H9 (cell line): ENCODE results near the gene KRT77. TPM values are rescaled to one million over a fixed set of nuclear protein-coding genes. Genes with fewer than 3 reads are reported as not detected.

Experiments used
- DNase-seq: peaks from one replicate; pipeline ENCODE4 v3.0.0-alpha.2; 2017
- H2AFZ ChIP-seq: one replicate; pipeline ENCODE4 v1.6.1; 2013; ENCODE audit warnings: mild to moderate bottlenecking, low read length, control low read depth, moderate library complexity
- H2AK5ac ChIP-seq: 2 replicates; pipeline ENCODE4 v1.6.1; 2013; ENCODE audit warnings: low read length, control low read depth, mixed read lengths; ENCODE audit not compliant: insufficient read length
- H2BK120ac ChIP-seq: one replicate; pipeline ENCODE4 v1.6.1; 2013; ENCODE audit warnings: low read depth, mild to moderate bottlenecking, low read length, control low read depth, inconsistent platforms; ENCODE audit not compliant: poor library complexity, severe bottlenecking
- H2BK12ac ChIP-seq: 2 replicates; pipeline ENCODE4 v1.6.1; 2013; ENCODE audit warnings: low read length, control low read depth, mixed read lengths, low read depth; ENCODE audit not compliant: insufficient read length
- H2BK15ac ChIP-seq: 2 replicates; pipeline ENCODE4 v1.6.1; 2013; ENCODE audit warnings: low read depth, low read length, control low read depth
- H2BK20ac ChIP-seq: one replicate; pipeline ENCODE4 v1.6.1; 2013; ENCODE audit warnings: low read depth, mild to moderate bottlenecking, low read length, control low read depth, inconsistent platforms; ENCODE audit not compliant: poor library complexity, severe bottlenecking
- H2BK5ac ChIP-seq: 2 replicates; pipeline ENCODE4 v1.6.1; 2013; ENCODE audit warnings: low read length, control low read depth, mixed read lengths; ENCODE audit not compliant: insufficient read length
- H3K14ac ChIP-seq: 2 replicates; pipeline ENCODE4 v1.6.1; 2013; ENCODE audit warnings: low read length, control low read depth; ENCODE audit not compliant: insufficient read depth
- H3K18ac ChIP-seq: 2 replicates; pipeline ENCODE4 v1.6.1; 2013; ENCODE audit warnings: low read depth, mild to moderate bottlenecking, mixed read lengths, low read length, control low read depth; ENCODE audit not compliant: insufficient read length
- H3K23ac ChIP-seq: 2 replicates; pipeline ENCODE4 v1.6.1; 2013; ENCODE audit warnings: low read length, control low read depth, mixed read lengths, low read depth; ENCODE audit not compliant: insufficient read length
- H3K23me2 ChIP-seq: 2 replicates; pipeline ENCODE4 v1.6.1; 2013; ENCODE audit warnings: low read depth, mild to moderate bottlenecking, mixed read lengths, low read length, control low read depth; ENCODE audit not compliant: insufficient read length, poor library complexity, severe bottlenecking
- H3K27ac ChIP-seq: 2 replicates; pipeline ENCODE4 v1.5.1; 2013; ENCODE audit warnings: low read length, control low read depth, mixed read lengths, low read depth; ENCODE audit not compliant: insufficient read length
- H3K27me3 ChIP-seq: 2 replicates; pipeline ENCODE4 v1.6.1; 2013; ENCODE audit warnings: low read length, control low read depth, inconsistent platforms; ENCODE audit not compliant: insufficient read depth
- H3K4ac ChIP-seq: 2 replicates; pipeline ENCODE4 v1.6.1; 2013; ENCODE audit warnings: low read depth, mild to moderate bottlenecking, control low read depth, inconsistent platforms, low read length, moderate library complexity
- H3K4me1 ChIP-seq: 2 replicates; pipeline ENCODE4 v1.6.1; 2013; ENCODE audit warnings: low read length, control low read depth, inconsistent platforms; ENCODE audit not compliant: insufficient read depth
- H3K4me2 ChIP-seq: 2 replicates; pipeline ENCODE4 v1.6.1; 2013; ENCODE audit warnings: low read length, control low read depth, mixed read lengths; ENCODE audit not compliant: insufficient read length, insufficient read depth
- H3K56ac ChIP-seq: 2 replicates; pipeline ENCODE4 v1.6.1; 2013; ENCODE audit warnings: low read depth, mild to moderate bottlenecking, mixed read lengths, low read length, control low read depth; ENCODE audit not compliant: insufficient read length
- H3K79me1 ChIP-seq: 2 replicates; pipeline ENCODE4 v1.6.1; 2013; ENCODE audit warnings: low read depth, mild to moderate bottlenecking, moderate library complexity, low read length, control low read depth, inconsistent platforms; ENCODE audit not compliant: insufficient read depth, poor library complexity, severe bottlenecking
- H3K79me2 ChIP-seq: 2 replicates; pipeline ENCODE4 v1.6.1; 2013; ENCODE audit warnings: low read length, control low read depth, inconsistent platforms; ENCODE audit not compliant: insufficient read depth
- H3K9ac ChIP-seq: 2 replicates; pipeline ENCODE4 v1.6.1; 2013; ENCODE audit warnings: low read length, control low read depth, mixed read lengths; ENCODE audit not compliant: insufficient read length; ENCODE audit errors: extremely low read depth
- H3K9me3 ChIP-seq: one replicate; pipeline ENCODE4 v1.6.1; 2013; ENCODE audit warnings: low read depth, low read length, inconsistent platforms; ENCODE audit not compliant: control insufficient read depth
- H3T11ph ChIP-seq: one replicate; pipeline ENCODE4 v1.6.1; 2013; ENCODE audit warnings: mild to moderate bottlenecking, low read length, control low read depth, inconsistent platforms
- H4K20me1 ChIP-seq: one replicate; pipeline ENCODE4 v1.6.1; 2013; ENCODE audit not compliant: control insufficient read depth, insufficient read length, insufficient read depth
- H4K5ac ChIP-seq: 2 replicates; pipeline ENCODE4 v1.6.1; 2013; ENCODE audit warnings: low read depth, mild to moderate bottlenecking, mixed read lengths, low read length, control low read depth; ENCODE audit not compliant: insufficient read length
- H4K8ac ChIP-seq: replicated peaks from 2 replicates; pipeline ENCODE4 v1.6.1; 2013; ENCODE audit warnings: low read length, control low read depth, mixed read lengths, low read depth; ENCODE audit not compliant: insufficient read length
- H4K91ac ChIP-seq: 2 replicates; pipeline ENCODE4 v1.6.1; 2013; ENCODE audit warnings: low read depth, mild to moderate bottlenecking, moderate library complexity, mixed read lengths, low read length, control low read depth; ENCODE audit not compliant: insufficient read length
- H3K27ac Mint-ChIP-seq, 3 experiments: 2 replicates in 2 of 3; 3 replicates in 1 of 3; pipeline ENCODE4 v1.8.0; 2020 to 2021; ENCODE audit warnings: mixed read lengths in 3 of 3, mild to moderate bottlenecking in 1 of 3, moderate library complexity in 1 of 3
- H3K27me3 Mint-ChIP-seq: 2 replicates; pipeline ENCODE4 v1.8.0; 2021; ENCODE audit warnings: low read depth, mild to moderate bottlenecking, moderate library complexity, mixed read lengths
- H3K36me3 Mint-ChIP-seq, 3 experiments: 2 replicates in 2 of 3; 3 replicates in 1 of 3; pipeline ENCODE4 v1.8.0; 2020 to 2021; ENCODE audit warnings: low read depth in 3 of 3, mixed read lengths in 3 of 3; ENCODE audit not compliant: insufficient read depth in 1 of 3
- H3K4me1 Mint-ChIP-seq, 2 experiments: 2 replicates each; pipeline ENCODE4 v1.8.0; 2020; ENCODE audit warnings: mixed read lengths in 2 of 2
- H3K4me3 Mint-ChIP-seq, 2 experiments: 2 replicates in 1 of 2; 3 replicates in 1 of 2; pipeline ENCODE4 v1.8.0; 2020 to 2021; ENCODE audit warnings: mild to moderate bottlenecking in 2 of 2, mixed read lengths in 2 of 2, moderate library complexity in 1 of 2
- H3K9me3 Mint-ChIP-seq, 2 experiments: 2 replicates in 1 of 2; 3 replicates in 1 of 2; pipeline ENCODE4 v1.8.0; 2020; ENCODE audit warnings: mild to moderate bottlenecking in 2 of 2, mixed read lengths in 2 of 2, moderate library complexity in 1 of 2
- whole genome bisulfite sequencing: extraction: QIAGEN DNeasy Blood & Tissue Kit; methylation state at CpG from one replicate; pipeline ENCODE4 v1.1.7; 2013; ENCODE audit warnings: missing lambda C conversion rate, low lambda C conversion rate, mixed read lengths; ENCODE audit not compliant: insufficient read length; ENCODE audit errors: extremely low coverage; 5-methylcytosine and 5-hydroxymethylcytosine counted together
- total RNA-seq: library from RNA; stranded (reverse); gene quantifications from 2 replicates; pipeline ENCODE4 v1.2.1, GENCODE V29; 2021
- TF ChIP-seq, protein P1 (sequence below): fragments of 200-600 bp; sonication (generic); conservative IDR thresholded peaks from 3 replicates; pipeline ENCODE4 v1.8.0; 2021; ENCODE audit warnings: antibody characterized with exemption, mild to moderate bottlenecking

The KRT77 gene
- total RNA-seq, 1 experiment from 2014 or later = not detected

DNA sequence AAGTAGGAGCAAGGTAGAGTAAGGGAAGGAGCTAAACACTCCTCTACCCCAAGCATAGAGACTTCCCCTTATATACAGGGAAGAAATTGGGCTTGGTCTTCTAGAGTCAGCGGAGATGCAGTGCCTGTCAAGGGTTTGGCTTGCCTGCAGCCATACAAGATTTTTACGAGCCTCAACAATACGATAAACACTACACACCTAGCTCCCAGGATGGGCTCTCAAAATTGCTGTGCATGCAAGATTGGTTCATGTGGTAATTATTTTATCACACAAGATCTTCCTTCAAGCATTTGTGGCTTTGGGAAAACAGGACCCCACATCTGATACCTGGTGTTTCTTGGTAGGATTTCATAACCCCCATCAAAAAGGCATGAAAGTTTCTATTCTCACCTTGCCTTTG lies 23.0 kb downstream of the KRT77 start, which contains the start of gene KRT1:
TSS of gene KRT1 (minus strand) at position 45 of the 400 bp plus-strand sequence. CDS start 59 bp downstream, outside the sequence.
- Histone ChIP-seq H4K8ac (no peak within 1 kb of the TSS), H2BK15ac (no peak within 1 kb of the TSS), H3K18ac (no peak within 1 kb of the TSS), H3K56ac (no peak within 1 kb of the TSS), H2BK12ac (no peak within 1 kb of the TSS), H4K5ac (no peak within 1 kb of the TSS), H3K23ac (no peak within 1 kb of the TSS), H3K79me1 (no peaks in the 10 kb centered on the region), H3K4ac (no peak within 1 kb of the TSS), H2BK5ac (no peak within 1 kb of the TSS), H3K14ac (no peak within 1 kb of the TSS), H4K20me1 (no peaks in the 10 kb centered on the region), H3K79me2 (no peaks in the 10 kb centered on the region), H2BK120ac (no peak within 1 kb of the TSS), H3K4me1 (no peaks in the 10 kb centered on the region), H2BK20ac (no peak within 1 kb of the TSS), H3K4me2 (no peak within 1 kb of the TSS), H4K91ac (no peak within 1 kb of the TSS), H2AFZ (no peak within 1 kb of the TSS), H3T11ph (no peak within 1 kb of the TSS), H3K23me2 (no peaks in the 10 kb centered on the region), H3K9ac (no peak within 1 kb of the TSS), H3K9me3 (no peaks in the 10 kb centered on the region), H3K27ac (no peak within 1 kb of the TSS), H2AK5ac (no peak within 1 kb of the TSS), H3K27me3 (no peaks in the 10 kb centered on the region; the same call in 1 of the 2 replicates)
- TF ChIP-seq, protein P1, sequence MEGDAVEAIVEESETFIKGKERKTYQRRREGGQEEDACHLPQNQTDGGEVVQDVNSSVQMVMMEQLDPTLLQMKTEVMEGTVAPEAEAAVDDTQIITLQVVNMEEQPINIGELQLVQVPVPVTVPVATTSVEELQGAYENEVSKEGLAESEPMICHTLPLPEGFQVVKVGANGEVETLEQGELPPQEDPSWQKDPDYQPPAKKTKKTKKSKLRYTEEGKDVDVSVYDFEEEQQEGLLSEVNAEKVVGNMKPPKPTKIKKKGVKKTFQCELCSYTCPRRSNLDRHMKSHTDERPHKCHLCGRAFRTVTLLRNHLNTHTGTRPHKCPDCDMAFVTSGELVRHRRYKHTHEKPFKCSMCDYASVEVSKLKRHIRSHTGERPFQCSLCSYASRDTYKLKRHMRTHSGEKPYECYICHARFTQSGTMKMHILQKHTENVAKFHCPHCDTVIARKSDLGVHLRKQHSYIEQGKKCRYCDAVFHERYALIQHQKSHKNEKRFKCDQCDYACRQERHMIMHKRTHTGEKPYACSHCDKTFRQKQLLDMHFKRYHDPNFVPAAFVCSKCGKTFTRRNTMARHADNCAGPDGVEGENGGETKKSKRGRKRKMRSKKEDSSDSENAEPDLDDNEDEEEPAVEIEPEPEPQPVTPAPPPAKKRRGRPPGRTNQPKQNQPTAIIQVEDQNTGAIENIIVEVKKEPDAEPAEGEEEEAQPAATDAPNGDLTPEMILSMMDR = no peak
- no peak within 1 kb of the TSS for H3K4me3 Mint-ChIP-seq
- DNase-seq = no peak
- no peaks in the 10 kb centered on the region for H3K9me3 Mint-ChIP-seq
- H3K27ac Mint-ChIP-seq = no peak within 1 kb of the TSS
- H3K36me3 Mint-ChIP-seq = no peaks in the 10 kb centered on the region
- peaks cover 0 to 5% of the 10 kb centered on the region in 2 experiments; a peak in 2 of 4 replicates for H3K4me1 Mint-ChIP-seq
- peaks cover 41% of the 10 kb centered on the region for H3K27me3 Mint-ChIP-seq
- no CpG with 5 or more reads among the region's 3 CpGs for WGBS
